GM21786 (cell line): ENCODE data around the gene CCDC8.
"Not testable (repeated sequence)": the region's sequence is repeated elsewhere in the genome, so short reads cannot be mapped to it uniquely, and the experiment has no call there.

ENCODE experiments used
- ATAC-seq: cut with Tn5 transposase; IDR thresholded peaks from one replicate; pipeline ENCODE4 v1.9.1; 2021; ENCODE audit not compliant: unreplicated experiment

Gene CCDC8

GRCh38 chr19:46383846-46384245, 29.5 kb downstream of the CCDC8 start:
- no peak for ATAC-seq

- no peak for ATAC-seq
Measured at GRCh38 chr19:46383171-46383815, 30.1 kb downstream of the CCDC8 start.

GRCh38 chr19:46381756-46382345, 31.5 kb downstream of the CCDC8 start:
- no peak for ATAC-seq

GRCh38 chr19:46381346-46381745, 32.0 kb downstream of the CCDC8 start:
- no peak for ATAC-seq

- no peak for ATAC-seq
Measured at GRCh38 chr19:46380690-46381089, 32.7 kb downstream of the CCDC8 start.

GRCh38 chr19:46378268-46378667, 35.1 kb downstream of the CCDC8 start:
- ATAC-seq = no peak

GRCh38 chr19:46376241-46377153, 36.9 kb downstream of the CCDC8 start:
- no peak for ATAC-seq

GRCh38 chr19:46375476-46376067, 37.8 kb downstream of the CCDC8 start:
- ATAC-seq = not testable (repeated sequence)

- no peak for ATAC-seq
Measured at GRCh38 chr19:46374536-46375475, 38.6 kb downstream of the CCDC8 start.

- no peak for ATAC-seq
Measured at GRCh38 chr19:46373491-46374359, 39.6 kb downstream of the CCDC8 start.

- ATAC-seq = no peak
Measured at GRCh38 chr19:46372901-46373490, 40.4 kb downstream of the CCDC8 start.

- no peak for ATAC-seq
Measured at GRCh38 chr19:46371371-46371901, 41.9 kb downstream of the CCDC8 start.

- no peak for ATAC-seq
Measured at GRCh38 chr19:46369817-46370216, 43.5 kb downstream of the CCDC8 start.

GRCh38 chr19:46368116-46368515, 45.2 kb downstream of the CCDC8 start:
- ATAC-seq = no peak

- no peak for ATAC-seq
Measured at GRCh38 chr19:46367426-46367825, 45.9 kb downstream of the CCDC8 start.

- ATAC-seq = no peak
Measured at GRCh38 chr19:46366620-46367292, 46.6 kb downstream of the CCDC8 start.

GRCh38 chr19:46365561-46365960, 47.8 kb downstream of the CCDC8 start:
- no peak for ATAC-seq

GRCh38 chr19:46364359-46364758, 49.0 kb downstream of the CCDC8 start:
- ATAC-seq = no peak
